GM23248 (cell line): ENCODE results near the gene NRCAM.

Experiments used
- EZH2 ChIP-seq: fragments of 200-600 bp; sonication (generic); IDR thresholded peaks from 2 replicates; pipeline ENCODE4 v1.6.1; 2018; ENCODE audit warnings: antibody characterized with exemption, mild to moderate bottlenecking; ENCODE audit not compliant: insufficient read depth, poor library complexity, severe bottlenecking
- EZH2phosphoT487 ChIP-seq: fragments of 200-600 bp; sonication (generic); IDR thresholded peaks from 2 replicates; pipeline ENCODE4 v1.6.1; 2018; ENCODE audit warnings: antibody characterized with exemption, moderate library complexity, mild to moderate bottlenecking, low read depth; ENCODE audit not compliant: insufficient read depth

- no peak for TF ChIP-seq EZH2
- no peak for TF ChIP-seq EZH2phosphoT487
These were observed 4.9 kb downstream of the NRCAM start for GRCh38 chr7:108451296-108451848.
